Measurements from ENCODE around the gene SUN1.
"Not testable (repeated sequence)": the region's sequence is repeated elsewhere in the genome, so short reads cannot be mapped to it uniquely, and the experiment has no call there.

The SUN1 gene

GRCh38 chr7:833601-834258 is 1.5 kb downstream of the SUN1 start:
- DNase-seq (ENCODE audit: low read depth in 2 of 2), result no peak

GRCh38 chr7:834277-834676 is 2.0 kb downstream of the SUN1 start:
- no peak for DNase-seq (ENCODE audit: low read depth in 2 of 2)

GRCh38 chr7:835021-835420 is 2.7 kb downstream of the SUN1 start:
- DNase-seq (ENCODE audit: low read depth in 2 of 2), result no peak

- DNase-seq (ENCODE audit: low read depth in 2 of 2), result no peak
Measured at GRCh38 chr7:835485-836401, 3.5 kb downstream of the SUN1 start.

GRCh38 chr7:836429-836828 is 4.2 kb downstream of the SUN1 start:
- DNase-seq (ENCODE audit: low read depth in 2 of 2), result no peak

GRCh38 chr7:837001-837400 is 4.7 kb downstream of the SUN1 start:
- DNase-seq (ENCODE audit: low read depth in 2 of 2), result no peak

GRCh38 chr7:840001-840600 is 7.8 kb downstream of the SUN1 start:
- DNase-seq (ENCODE audit: low read depth in 2 of 2), result no peak

- DNase-seq (ENCODE audit: low read depth in 2 of 2), result no peak
Measured at GRCh38 chr7:841943-842342, 9.7 kb downstream of the SUN1 start.

GRCh38 chr7:842431-843031 is 10.3 kb downstream of the SUN1 start:
- no peak for DNase-seq (ENCODE audit: low read depth in 2 of 2)

GRCh38 chr7:843230-843629 is 11.0 kb downstream of the SUN1 start:
- no peak for DNase-seq (ENCODE audit: low read depth in 2 of 2)

- DNase-seq (ENCODE audit: low read depth in 2 of 2), result no peak
Measured at GRCh38 chr7:844043-844442, 11.8 kb downstream of the SUN1 start.

GRCh38 chr7:844514-844913 is 12.2 kb downstream of the SUN1 start:
- DNase-seq (ENCODE audit: low read depth in 2 of 2), result no peak

- no peak for DNase-seq (ENCODE audit: low read depth in 2 of 2)
Measured at GRCh38 chr7:845091-845490, 12.8 kb downstream of the SUN1 start.

- DNase-seq (ENCODE audit: low read depth in 2 of 2), result no peak
Measured at GRCh38 chr7:845731-846130, 13.5 kb downstream of the SUN1 start.

GRCh38 chr7:846958-847650 is 14.8 kb downstream of the SUN1 start:
- not testable (repeated sequence) for DNase-seq (ENCODE audit: low read depth in 2 of 2)

GRCh38 chr7:847728-848127 is 15.5 kb downstream of the SUN1 start:
- not testable (repeated sequence) for DNase-seq (ENCODE audit: low read depth in 2 of 2)

GRCh38 chr7:849145-849544 is 16.9 kb downstream of the SUN1 start:
- DNase-seq (ENCODE audit: low read depth in 2 of 2), result no peak

GRCh38 chr7:849781-850180 is 17.5 kb downstream of the SUN1 start:
- no peak for DNase-seq (ENCODE audit: low read depth in 2 of 2)

GRCh38 chr7:851204-851603 is 18.9 kb downstream of the SUN1 start:
- no peak for DNase-seq (ENCODE audit: low read depth in 2 of 2)

- no peak for DNase-seq (ENCODE audit: low read depth in 2 of 2)
Measured at GRCh38 chr7:853366-854117, 21.3 kb downstream of the SUN1 start.

Measured in activated CD8-positive, alpha-beta memory T cell treated with anti-CD3 and anti-CD28 coated beads for 4 hours (primary cell).